GM12873 (cell line): ENCODE results near the gene APCDD1L.

ENCODE experiments used
- CTCF ChIP-seq: IDR thresholded peaks from 2 replicates; pipeline ENCODE4 v1.5.1; 2012; ENCODE audit warnings: low read depth, mild to moderate bottlenecking, moderate library complexity, low read length, control low read depth; ENCODE audit not compliant: insufficient read depth; ENCODE audit errors: missing control alignments

APCDD1L gene

GRCh38 chr20:58554541-58554940, 39.3 kb upstream of the APCDD1L start:
- TF ChIP-seq CTCF = no peak

GRCh38 chr20:58553841-58554240, 38.6 kb upstream of the APCDD1L start:
- no peak for TF ChIP-seq CTCF

GRCh38 chr20:58553166-58553696, 38.0 kb upstream of the APCDD1L start:
- TF ChIP-seq CTCF = no peak

GRCh38 chr20:58552366-58552934, 37.3 kb upstream of the APCDD1L start:
- TF ChIP-seq CTCF = no peak

GRCh38 chr20:58551631-58552030, 36.4 kb upstream of the APCDD1L start:
- no peak for TF ChIP-seq CTCF

GRCh38 chr20:58550275-58551059, 35.3 kb upstream of the APCDD1L start:
- TF ChIP-seq CTCF = no peak
